H1 (cell line): ENCODE measurements around the gene CIRBP. TPM values are rescaled to one million over a fixed set of nuclear protein-coding genes. Genes with fewer than 3 reads are reported as not detected.

Experiments
- CTCF ChIA-PET: fragments of 300-600 bp; sonication (Branson Sonifier 250); formaldehyde crosslinking; loops from one replicate; lab custom pipeline; 2021; ENCODE audit not compliant: partially characterized antibody; lab: Charles Lee
- POLR2A ChIA-PET: fragments of 300-600 bp; sonication (Branson Sonifier 250); formaldehyde crosslinking; loops from one replicate; lab custom pipeline; 2021; ENCODE audit warnings: inconsistent platforms; ENCODE audit not compliant: partially characterized antibody; lab: Charles Lee
- DNase-seq, 2 experiments: peaks; one replicate each; pipeline versions ENCODE4 v3.0.0 to v3.0.0-alpha.2; 2010 to 2022; ENCODE audit warnings: low spot score in 2 of 2, low read depth in 1 of 2, mixed read lengths in 1 of 2
- FAIRE-seq: peaks from 2 replicates; lab custom pipeline; 2011; peaks lifted over from hg19 to GRCh38; lab: Jason Lieb, UNC
- H2AFZ ChIP-seq: 2 replicates; pipeline ENCODE4 v1.8.1; 2012; ENCODE audit warnings: low read length, inconsistent platforms
- H2AK5ac ChIP-seq: 2 replicates; pipeline ENCODE4 v1.6.1; 2013; ENCODE audit warnings: low read depth, low read length
- H2BK120ac ChIP-seq: replicated peaks from 2 replicates; pipeline ENCODE3; 2013; ENCODE audit warnings: low read depth, low read length, inconsistent platforms
- H2BK12ac ChIP-seq: 2 replicates; pipeline ENCODE4 v1.6.1; 2013; ENCODE audit warnings: low read depth, low read length
- H2BK15ac ChIP-seq: 2 replicates; pipeline ENCODE4 v1.6.1; 2013; ENCODE audit warnings: low read length
- H2BK20ac ChIP-seq: 2 replicates; pipeline ENCODE4 v1.6.1; 2013; ENCODE audit warnings: low read length
- H2BK5ac ChIP-seq: 2 replicates; pipeline ENCODE4 v1.6.1; 2013; ENCODE audit warnings: low read depth, low read length
- H3K14ac ChIP-seq: 2 replicates; pipeline ENCODE4 v1.6.1; 2013; ENCODE audit warnings: inconsistent platforms; ENCODE audit not compliant: insufficient read length
- H3K18ac ChIP-seq: 2 replicates; pipeline ENCODE4 v1.6.1; 2013; ENCODE audit warnings: low read length; ENCODE audit errors: extremely low read depth
- H3K23ac ChIP-seq: 2 replicates; pipeline ENCODE4 v1.6.1; 2013; ENCODE audit warnings: inconsistent platforms; ENCODE audit not compliant: insufficient read length
- H3K23me2 ChIP-seq: 2 replicates; pipeline ENCODE4 v1.6.1; 2013; ENCODE audit warnings: low read depth, low read length
- H3K27ac ChIP-seq: 2 replicates; pipeline ENCODE4 v1.6.1; 2011; ENCODE audit warnings: low read depth, low read length, inconsistent platforms
- H3K27me3 ChIP-seq, 4 experiments: replicated peaks in 1 of 4; 1 replicate in 1 of 4; 2 replicates in 3 of 4; pipeline versions ENCODE4 v1.6.1 to v1.8.1; 2011 to 2013; ENCODE audit warnings: low read length in 3 of 4, mild to moderate bottlenecking in 3 of 4, inconsistent platforms in 2 of 4, mixed read lengths in 2 of 4, moderate library complexity in 1 of 4; ENCODE audit not compliant: control insufficient read depth in 3 of 4, insufficient read depth in 3 of 4; ENCODE audit errors: extremely low read depth in 1 of 4
- H3K36me3 ChIP-seq, 4 experiments: 2 replicates each; pipeline versions ENCODE4 v1.6.1 to v1.8.1; 2011 to 2013; ENCODE audit warnings: mild to moderate bottlenecking in 4 of 4, low read length in 3 of 4, moderate library complexity in 2 of 4, control low read depth in 1 of 4, inconsistent platforms in 1 of 4; ENCODE audit not compliant: insufficient read depth in 4 of 4, control insufficient read depth in 2 of 4
- H3K4ac ChIP-seq: replicated peaks from 2 replicates; pipeline ENCODE3; 2013; ENCODE audit warnings: low read length, low read depth, mixed read lengths, inconsistent platforms; ENCODE audit not compliant: insufficient read length
- H3K4me1 ChIP-seq, 4 experiments: replicated peaks in 1 of 4; 1 replicate in 1 of 4; 2 replicates in 3 of 4; pipeline versions ENCODE4 v1.6.1 to v1.8.1; 2011 to 2013; ENCODE audit warnings: low read length in 3 of 4, inconsistent platforms in 2 of 4, mixed read lengths in 1 of 4; ENCODE audit not compliant: insufficient read depth in 4 of 4, control insufficient read depth in 3 of 4
- H3K4me2 ChIP-seq, 2 experiments: 2 replicates each; pipeline versions ENCODE4 v1.6.1 to v1.8.1; 2011 to 2013; ENCODE audit warnings: low read depth in 2 of 2, low read length in 2 of 2, control low read depth in 1 of 2, inconsistent platforms in 1 of 2, mild to moderate bottlenecking in 1 of 2; ENCODE audit not compliant: insufficient read depth in 1 of 2
- H3K4me3 ChIP-seq, 4 experiments: fragments of 200-600, 300-600 bp in 1 of 4; sonication (generic), shearing (Covaris generic), sonication (Bioruptor Twin) in 1 of 4; 2 replicates each; pipeline versions ENCODE4 v1.5.1 to v1.8.1; 2011 to 2016; ENCODE audit warnings: low read length in 4 of 4, low read depth in 3 of 4, control low read depth in 2 of 4, inconsistent platforms in 2 of 4, mild to moderate bottlenecking in 2 of 4, mixed read lengths in 1 of 4, moderate library complexity in 1 of 4; ENCODE audit not compliant: insufficient read depth in 2 of 4; ENCODE audit errors: extremely low read depth in 1 of 4
- H3K56ac ChIP-seq: replicated peaks from 2 replicates; pipeline ENCODE3; 2013; ENCODE audit warnings: low read depth, mild to moderate bottlenecking, mixed read lengths, low read length, inconsistent platforms; ENCODE audit not compliant: insufficient read length
- H3K79me1 ChIP-seq: 2 replicates; pipeline ENCODE4 v1.6.1; 2013; ENCODE audit warnings: low read depth, low read length, control low read depth
- H3K79me2 ChIP-seq, 2 experiments: 2 replicates each; pipeline versions ENCODE4 v1.6.1 to v1.8.1; 2012 to 2013; ENCODE audit warnings: low read length in 2 of 2, mild to moderate bottlenecking in 2 of 2, inconsistent platforms in 1 of 2; ENCODE audit not compliant: insufficient read depth in 2 of 2, control insufficient read depth in 1 of 2
- H3K9ac ChIP-seq, 4 experiments: replicated peaks in 1 of 4; 1 replicate in 1 of 4; 2 replicates in 3 of 4; pipeline versions ENCODE4 v1.6.1 to v1.8.1; 2011 to 2013; ENCODE audit warnings: low read depth in 3 of 4, low read length in 3 of 4, control low read depth in 2 of 4, mild to moderate bottlenecking in 2 of 4, moderate library complexity in 2 of 4, inconsistent platforms in 1 of 4; ENCODE audit errors: extremely low read depth in 1 of 4
- H3K9me3 ChIP-seq, 2 experiments: 2 replicates each; pipeline versions ENCODE4 v1.6.1 to v1.8.1; 2012 to 2013; ENCODE audit warnings: mild to moderate bottlenecking in 2 of 2, moderate library complexity in 2 of 2, control low read depth in 1 of 2, inconsistent platforms in 1 of 2, low read depth in 1 of 2, low read length in 1 of 2, mixed read lengths in 1 of 2; ENCODE audit not compliant: insufficient read depth in 2 of 2
- H4K20me1 ChIP-seq, 2 experiments: replicated peaks in 1 of 2; 2 replicates each; pipeline versions ENCODE3 to v1.8.1; 2011 to 2013; ENCODE audit warnings: inconsistent platforms in 2 of 2, low read length in 2 of 2, mild to moderate bottlenecking in 1 of 2; ENCODE audit not compliant: insufficient read depth in 2 of 2, control insufficient read depth in 1 of 2
- H4K5ac ChIP-seq: 2 replicates; pipeline ENCODE4 v1.6.1; 2013; ENCODE audit warnings: low read length, low read depth, mixed read lengths, inconsistent platforms; ENCODE audit not compliant: insufficient read length
- H4K8ac ChIP-seq: 2 replicates; pipeline ENCODE4 v1.8.0; 2013; ENCODE audit warnings: mild to moderate bottlenecking, moderate library complexity, low read length, inconsistent platforms; ENCODE audit not compliant: insufficient read depth; ENCODE audit errors: extremely low read depth
- H4K91ac ChIP-seq: replicated peaks from 2 replicates; pipeline ENCODE3; 2013; ENCODE audit warnings: low read length, mixed read lengths, inconsistent platforms; ENCODE audit not compliant: insufficient read length
- ATF3 ChIP-seq: IDR thresholded peaks from 2 replicates; pipeline ENCODE4 v1.6.1; 2011; ENCODE audit warnings: low read depth, mild to moderate bottlenecking, low read length; ENCODE audit not compliant: insufficient read depth
- CBX5 ChIP-seq: fragments of 300-800, 300-1000 bp; sonication (generic); IDR thresholded peaks from 2 replicates; pipeline ENCODE4 v1.7.1; 2016; ENCODE audit warnings: antibody characterized with exemption, low read length, low read depth
- CBX8 ChIP-seq: fragments of 300-800, 300-1000 bp; sonication (generic); IDR thresholded peaks from 2 replicates; pipeline ENCODE4 v1.7.1; 2016; ENCODE audit warnings: low read depth, low read length, borderline replicate concordance
- EZH2 ChIP-seq: fragments of 200-600 bp; sonication (generic); IDR thresholded peaks from 2 replicates; pipeline ENCODE4 v1.7.1; 2012; ENCODE audit warnings: low read depth, mild to moderate bottlenecking, moderate library complexity, low read length, inconsistent platforms; ENCODE audit not compliant: severe bottlenecking
- FOSL1 ChIP-seq: IDR thresholded peaks from 2 replicates; pipeline ENCODE4 v1.6.1; 2011; ENCODE audit warnings: mild to moderate bottlenecking, low read depth, low read length, moderate library complexity; ENCODE audit not compliant: insufficient read depth
- GABPA ChIP-seq: IDR thresholded peaks from 2 replicates; pipeline ENCODE4 v1.6.1; 2011; ENCODE audit warnings: mild to moderate bottlenecking, low read length, moderate library complexity, borderline replicate concordance; ENCODE audit not compliant: insufficient read depth
- GTF2F1 ChIP-seq: IDR thresholded peaks from 2 replicates; pipeline ENCODE4 v1.6.1; 2012; ENCODE audit warnings: low read depth, low read length, improper control_type of control experiment, borderline replicate concordance
- KDM1A ChIP-seq: fragments of 200-600, 300-600 bp; sonication (generic); IDR thresholded peaks from 2 replicates; pipeline ENCODE4 v1.7.1; 2016; ENCODE audit warnings: mild to moderate bottlenecking, low read length, borderline replicate concordance
- KDM4A ChIP-seq: IDR thresholded peaks from one replicate; pipeline ENCODE4 v1.7.1; 2012; ENCODE audit warnings: low read depth, mild to moderate bottlenecking, moderate library complexity, low read length, inconsistent platforms; ENCODE audit not compliant: severe bottlenecking
- SP1 ChIP-seq: IDR thresholded peaks from 2 replicates; pipeline ENCODE4 v1.6.1; 2011; ENCODE audit warnings: low read depth, low read length
- WGBS, 2 experiments: shearing (Covaris generic) in 1 of 2; methylation state at CpG; one replicate each; pipeline versions ENCODE4 v1.1.6 to v1.1.7; 2013 to 2015; ENCODE audit warnings: low lambda C conversion rate in 2 of 2, mixed read lengths in 2 of 2, inconsistent platforms in 1 of 2, low coverage in 1 of 2, missing lambda C conversion rate in 1 of 2; ENCODE audit not compliant: insufficient replicate concordance in 2 of 2, insufficient coverage in 1 of 2, insufficient read length in 1 of 2; ENCODE audit errors: extremely low coverage in 1 of 2, missing lambda C conversion rate in 1 of 2; 5-methylcytosine and 5-hydroxymethylcytosine counted together
- polyA plus RNA-seq, 7 experiments: library from polyadenylated mRNA; depleted of rRNA in 3 of 7; stranded (reverse) in 5 of 7; unstranded in 2 of 7; fragments of >200 nt in 5 of 7; fragments of 200-250 nt in 2 of 7; gene quantifications; 1 replicate in 5 of 7; 2 replicates in 1 of 7; 4 replicates in 1 of 7; pipeline versions ENCODE4 v1.2.1 to v1.2.3, GENCODE V29; 2011 to 2013; ENCODE audit warnings: missing spikeins in 2 of 7, mixed read lengths in 2 of 7
- total RNA-seq: library from RNA; stranded (reverse); fragmentation: NEBNext Ultra II Directional; extraction: Animal tissue kit (Norgen Biotek cat#: 25700); gene quantifications from 2 replicates; pipeline ENCODE4 v1.2.1, GENCODE V29; 2021

Gene CIRBP
- total and polyA plus RNA-seq, 2 of the 8 experiments (the other 6 are each of a cell fraction or from before 2014, with no cell fraction given), result 175 to 199 TPM

GRCh38 chr19:1241417-1242095 is 27.6 kb upstream of the CIRBP start, which contains the start of gene ATP5F1D:
TSS of gene ATP5F1D (plus strand) at chr19:1241751. CDS start at chr19:1241851, 100 bp downstream.
- Histone ChIP-seq H3K27me3 (no peaks in the 10 kb centered on the region), H2AK5ac (no peak within 1 kb of the TSS; the same call in 1 of the 2 replicates), H3K79me2 (peaks cover 0 to 7% of the 10 kb centered on the region in 2 experiments; a peak in 1 of 4 replicates), H2BK12ac (0 out of 2 replicates have a peak within 1 kb of the TSS, but pooled peaks have one; percentile 60), H3K27ac (no peak within 1 kb of the TSS), H3K4me1 (peaks cover 0 to 26% (median 10%) of the 10 kb centered on the region in 4 experiments; a peak in 5 of 7 replicates), H2AFZ (no peak within 1 kb of the TSS; the same call in 1 of the 2 replicates), H3K79me1 (peaks cover 9% of the 10 kb centered on the region), H3K4ac (no peak within 1 kb of the TSS), H4K20me1 (peaks cover 0 to 7% of the 10 kb centered on the region in 2 experiments), H3K14ac (no peak within 1 kb of the TSS), H3K23ac (no peak within 1 kb of the TSS), H3K18ac (no peak within 1 kb of the TSS; the same call in 1 of the 2 replicates), H4K91ac (no peak within 1 kb of the TSS), H3K9ac (peak within 1 kb of the TSS in 3 of 4 experiments; percentile 14 to 86 (median 41); a peak in 5 of 7 replicates), H2BK5ac (0 out of 2 replicates have a peak within 1 kb of the TSS, but pooled peaks have one; percentile 35), H3K9me3 (no peaks in the 10 kb centered on the region), H2BK120ac (no peak within 1 kb of the TSS), H2BK15ac (no peak within 1 kb of the TSS), H4K5ac (no peak within 1 kb of the TSS), H2BK20ac (no peak within 1 kb of the TSS), H3K23me2 (peaks cover 15% of the 10 kb centered on the region; the same call in 1 of the 2 replicates), H3K4me2 (peak within 1 kb of the TSS; percentile 57 to 89), H3K36me3 (no peaks in the 10 kb centered on the region), H3K4me3 (peak within 1 kb of the TSS; percentile 65 to 95 (median 67)), H4K8ac (no peak within 1 kb of the TSS), H3K56ac (peak within 1 kb of the TSS; percentile 12)
- DNase-seq, result peak in 1 of 2 experiments; percentile 94
- POLR2A ChIA-PET, result interaction anchor here (0.7 to 10.1 kb wide), 16 partner anchors 9 to 367 kb away, joined by 3 to 355 read pairs (median 4); partner anchors contain the start of genes CIRBP, CNN2 and GPX4
- peak; percentile 28 for FAIRE-seq
- CTCF ChIA-PET, result interaction anchor here (0.9 to 7.7 kb wide), 11 partner anchors 18 to 177 kb away, joined by 3 to 212 read pairs (median 4); partner anchors contain the start of gene CIRBP
- 3% methylated on average over 60 of the region's 79 CpGs; no CpG with 5 or more reads in 1 of the 2 experiments for WGBS, 2 experiments
- TF ChIP-seq KDM1A (no peak), FOSL1 (no peak), GABPA (no peak), KDM4A (peak; percentile 52), GTF2F1 (no peak), ATF3 (peak; percentile 72), CBX8 (no peak), CBX5 (no peak), SP1 (no peak), EZH2 (no peak)
